Mesenchymal stem cell (in vitro differentiated cells and primary cell): ENCODE data around the gene MTUS2.

Source experiments
- DNase-seq: peaks from one replicate; pipeline ENCODE4 v3.0.0-alpha.2; 2013
- H2AFZ ChIP-seq: one replicate; pipeline ENCODE4 v1.6.1; 2013; ENCODE audit warnings: low read depth, mild to moderate bottlenecking, control low read depth, inconsistent platforms, low read length, moderate library complexity
- H2AK5ac ChIP-seq: 2 replicates; pipeline ENCODE4 v1.6.1; 2013; ENCODE audit warnings: low read length, moderate library complexity, mild to moderate bottlenecking, inconsistent platforms; ENCODE audit not compliant: severe bottlenecking
- H2BK120ac ChIP-seq: one replicate; pipeline ENCODE4 v1.6.1; 2013; ENCODE audit warnings: low read depth, mild to moderate bottlenecking, inconsistent platforms, low read length, moderate library complexity
- H2BK12ac ChIP-seq, 2 experiments: one replicate each; pipeline ENCODE4 v1.6.1; 2013; ENCODE audit warnings: inconsistent platforms in 2 of 2, low read length in 2 of 2, mild to moderate bottlenecking in 2 of 2, moderate library complexity in 2 of 2, control low read depth in 1 of 2
- H2BK15ac ChIP-seq: one replicate; pipeline ENCODE4 v1.6.1; 2013; ENCODE audit warnings: mild to moderate bottlenecking, low read depth, inconsistent platforms; ENCODE audit not compliant: poor library complexity, severe bottlenecking
- H2BK5ac ChIP-seq: 2 replicates; pipeline ENCODE4 v1.6.1; 2013; ENCODE audit warnings: low read depth, mild to moderate bottlenecking, low read length, control low read depth, inconsistent platforms; ENCODE audit not compliant: poor library complexity, severe bottlenecking
- H3K14ac ChIP-seq, 2 experiments: one replicate each; pipeline ENCODE4 v1.6.1; 2013; ENCODE audit warnings: inconsistent platforms in 2 of 2, low read length in 2 of 2, control low read depth in 1 of 2, mild to moderate bottlenecking in 1 of 2, moderate library complexity in 1 of 2
- H3K18ac ChIP-seq, 2 experiments: one replicate each; pipeline ENCODE4 v1.6.1; 2013; ENCODE audit warnings: inconsistent platforms in 2 of 2, low read length in 2 of 2, control low read depth in 1 of 2, low read depth in 1 of 2, mild to moderate bottlenecking in 1 of 2
- H3K23ac ChIP-seq, 2 experiments: one replicate each; pipeline ENCODE4 v1.6.1; 2013; ENCODE audit warnings: inconsistent platforms in 2 of 2, low read length in 2 of 2, mild to moderate bottlenecking in 2 of 2, moderate library complexity in 2 of 2, control low read depth in 1 of 2
- H3K27ac ChIP-seq: 2 replicates; pipeline ENCODE4 v1.5.1; 2013; ENCODE audit warnings: mild to moderate bottlenecking, moderate library complexity, low read length, control low read depth, inconsistent platforms; ENCODE audit not compliant: poor library complexity, severe bottlenecking
- H3K27me3 ChIP-seq, 2 experiments: 2 replicates each; pipeline versions ENCODE4 v1.6.1 to v1.7.0; 2013; ENCODE audit warnings: low read length in 2 of 2, mild to moderate bottlenecking in 2 of 2, moderate library complexity in 2 of 2, control low read depth in 1 of 2, inconsistent platforms in 1 of 2; ENCODE audit not compliant: control insufficient read depth in 1 of 2, insufficient read depth in 1 of 2
- H3K36me3 ChIP-seq, 2 experiments: 2 replicates each; pipeline versions ENCODE4 v1.6.1 to v1.7.0; 2013; ENCODE audit warnings: low read length in 2 of 2, control low read depth in 1 of 2, inconsistent platforms in 1 of 2, low read depth in 1 of 2, mild to moderate bottlenecking in 1 of 2; ENCODE audit not compliant: insufficient read depth in 2 of 2, control insufficient read depth in 1 of 2
- H3K4ac ChIP-seq, 2 experiments: one replicate each; pipeline ENCODE4 v1.6.1; 2013; ENCODE audit warnings: inconsistent platforms in 2 of 2, low read length in 2 of 2, mild to moderate bottlenecking in 2 of 2, moderate library complexity in 2 of 2, control low read depth in 1 of 2, low read depth in 1 of 2
- H3K4me1 ChIP-seq: 2 replicates; pipeline ENCODE4 v1.6.1; 2013; ENCODE audit warnings: low read depth, low read length, control low read depth; ENCODE audit not compliant: control insufficient read depth, insufficient read depth
- H3K4me2 ChIP-seq: 2 replicates; pipeline ENCODE4 v1.6.1; 2013; ENCODE audit warnings: low read length, mild to moderate bottlenecking, inconsistent platforms; ENCODE audit not compliant: poor library complexity, severe bottlenecking
- H3K4me3 ChIP-seq, 2 experiments: 2 replicates each; pipeline versions ENCODE4 v1.5.1 to v1.7.0; 2013; ENCODE audit warnings: low read length in 2 of 2, mild to moderate bottlenecking in 2 of 2, control low read depth in 1 of 2, low read depth in 1 of 2; ENCODE audit not compliant: insufficient read depth in 1 of 2
- H3K79me1 ChIP-seq: replicated peaks from 2 replicates; pipeline ENCODE4 v1.6.1; 2013; ENCODE audit warnings: mild to moderate bottlenecking, control low read depth, low read length, inconsistent platforms; ENCODE audit not compliant: poor library complexity, severe bottlenecking
- H3K9ac ChIP-seq: 2 replicates; pipeline ENCODE4 v1.7.0; 2013; ENCODE audit warnings: mild to moderate bottlenecking, low read length, moderate library complexity
- H3K9me3 ChIP-seq: 2 replicates; pipeline ENCODE4 v1.7.0; 2013; ENCODE audit warnings: mild to moderate bottlenecking, low read length; ENCODE audit not compliant: control insufficient read depth
- H4K8ac ChIP-seq: one replicate; pipeline ENCODE4 v1.6.1; 2013; ENCODE audit warnings: inconsistent platforms, mild to moderate bottlenecking, low read length, moderate library complexity
- H4K91ac ChIP-seq: one replicate; pipeline ENCODE4 v1.6.1; 2013; ENCODE audit warnings: mild to moderate bottlenecking, low read length, inconsistent platforms
- WGBS: methylation state at CpG from one replicate; pipeline ENCODE4 v1.1.7; 2013; ENCODE audit warnings: mixed read lengths; 5-methylcytosine and 5-hydroxymethylcytosine counted together

MTUS2 gene

GRCh38 chr13:29508876-29509252 lies 688.7 kb downstream of the MTUS2 start:
- no peak overlapping the region for H2BK12ac ChIP-seq
- DNase-seq = no peak
- H3K9me3 ChIP-seq = no peaks in the 10 kb centered on the region
- H2BK15ac ChIP-seq = no peak overlapping the region
- no peak overlapping the region for H2BK120ac ChIP-seq
- no peak overlapping the region for H4K91ac ChIP-seq
- no peak overlapping the region for H2AFZ ChIP-seq
- peaks cover 26% of the 10 kb centered on the region for H3K4me1 ChIP-seq
- peaks cover 12 to 33% of the 10 kb centered on the region in 2 experiments for H3K36me3 ChIP-seq
- no peak overlapping the region for H4K8ac ChIP-seq
- WGBS = 75% methylated on average over 4 of the region's 4 CpGs
- no peak overlapping the region for H3K27ac ChIP-seq
- no peak overlapping the region for H3K23ac ChIP-seq
- H3K4me3 ChIP-seq = peak overlapping the region in 1 of 2 experiments; percentile 45
- no peak overlapping the region for H3K18ac ChIP-seq
- peaks cover 17% of the 10 kb centered on the region for H3K79me1 ChIP-seq
- no peak overlapping the region for H2BK5ac ChIP-seq
- H3K4ac ChIP-seq = no peak overlapping the region
- peaks cover 0 to 4% of the 10 kb centered on the region in 2 experiments for H3K27me3 ChIP-seq
- H3K14ac ChIP-seq = no peak overlapping the region
- no peak overlapping the region for H3K9ac ChIP-seq
- no peak overlapping the region for H2AK5ac ChIP-seq
- no peak overlapping the region for H3K4me2 ChIP-seq

GRCh38 chr13:29509999-29510589 lies 690.0 kb downstream of the MTUS2 start:
- Histone ChIP-seq H3K18ac (no peak overlapping the region), H2BK15ac (no peak overlapping the region), H3K27me3 (peaks cover 0 to 1% of the 10 kb centered on the region in 2 experiments), H3K4me2 (no peak overlapping the region), H3K4me3 (no peak overlapping the region), H3K9me3 (no peaks in the 10 kb centered on the region), H4K8ac (no peak overlapping the region), H3K27ac (no peak overlapping the region), H4K91ac (no peak overlapping the region), H2AK5ac (no peak overlapping the region), H3K4me1 (peaks cover 26% of the 10 kb centered on the region), H2AFZ (no peak overlapping the region), H3K79me1 (peaks cover 19% of the 10 kb centered on the region), H3K4ac (no peak overlapping the region), H2BK120ac (no peak overlapping the region), H2BK12ac (no peak overlapping the region), H3K23ac (no peak overlapping the region), H2BK5ac (no peak overlapping the region), H3K9ac (no peak overlapping the region), H3K14ac (no peak overlapping the region), H3K36me3 (peaks cover 22 to 45% of the 10 kb centered on the region in 2 experiments)
- no peak for DNase-seq
- WGBS = 95% methylated on average over 14 of the region's 14 CpGs

- WGBS = 97% methylated on average over 10 of the region's 10 CpGs
- Histone ChIP-seq H2BK15ac (no peak overlapping the region), H3K4me2 (no peak overlapping the region), H3K36me3 (peaks cover 27 to 51% of the 10 kb centered on the region in 2 experiments), H3K27ac (no peak overlapping the region), H3K9me3 (no peaks in the 10 kb centered on the region), H3K18ac (peak overlapping the region in 1 of 2 experiments; percentile 1), H3K27me3 (no peaks in the 10 kb centered on the region), H2BK120ac (no peak overlapping the region), H3K4me3 (no peak overlapping the region), H2AFZ (no peak overlapping the region), H2AK5ac (no peak overlapping the region), H3K4me1 (peaks cover 29% of the 10 kb centered on the region), H4K8ac (no peak overlapping the region), H3K79me1 (peaks cover 24% of the 10 kb centered on the region), H3K14ac (no peak overlapping the region), H3K9ac (no peak overlapping the region), H2BK12ac (peak overlapping the region in 1 of 2 experiments; percentile 2), H2BK5ac (no peak overlapping the region), H3K23ac (no peak overlapping the region), H3K4ac (no peak overlapping the region), H4K91ac (no peak overlapping the region)
- no peak for DNase-seq
These were observed 690.5 kb downstream of the MTUS2 start for GRCh38 chr13:29510651-29511084.

DNA sequence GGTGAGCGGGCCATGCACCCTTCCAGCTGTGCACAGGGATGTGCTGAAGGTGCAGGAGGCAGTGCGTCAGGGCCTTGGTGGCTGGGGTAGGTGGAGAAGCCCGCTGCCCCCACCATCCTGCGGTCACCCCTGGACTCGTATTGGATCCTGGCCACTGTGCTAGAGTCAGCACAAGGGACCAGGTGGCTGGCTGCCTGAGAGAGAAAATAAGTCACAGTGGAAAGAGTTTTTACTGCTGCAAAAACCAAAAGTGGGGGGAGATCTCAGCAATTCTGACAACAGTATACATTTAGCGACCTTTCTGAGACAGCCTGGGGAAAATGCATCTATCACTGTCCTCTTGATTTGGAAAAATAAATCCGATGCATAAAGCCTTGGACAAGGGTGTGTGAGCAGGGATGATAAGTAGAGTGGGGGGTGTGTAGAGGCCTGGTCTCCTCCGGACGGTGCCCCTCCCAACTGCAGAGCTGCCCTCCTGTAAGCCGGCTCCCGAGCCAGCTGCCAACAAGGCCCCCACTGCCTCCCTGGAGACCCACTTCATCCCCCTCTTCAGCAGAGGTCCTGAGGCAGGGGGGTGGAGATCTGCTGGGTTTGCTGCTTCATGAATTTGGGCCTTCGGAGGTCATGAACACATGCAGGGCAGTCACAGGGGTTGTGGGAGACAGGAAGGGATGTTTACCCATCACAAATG lies 691.1 kb downstream of the MTUS2 start:
- peaks cover 29% of the 10 kb centered on the region for H3K4me1 ChIP-seq
- no peak for DNase-seq
- no peak overlapping the region for H3K14ac ChIP-seq
- no peak overlapping the region for H2BK5ac ChIP-seq
- no peak overlapping the region for H3K4ac ChIP-seq
- no peak overlapping the region for H2BK120ac ChIP-seq
- H3K27me3 ChIP-seq = no peaks in the 10 kb centered on the region
- H4K91ac ChIP-seq = no peak overlapping the region
- no peak overlapping the region for H2BK12ac ChIP-seq
- no peak overlapping the region for H4K8ac ChIP-seq
- 95% methylated on average over 9 of the region's 12 CpGs for WGBS
- no peak overlapping the region for H2BK15ac ChIP-seq
- no peak overlapping the region for H3K4me3 ChIP-seq
- H3K23ac ChIP-seq = no peak overlapping the region
- no peaks in the 10 kb centered on the region for H3K9me3 ChIP-seq
- peak overlapping the region in 1 of 2 experiments; percentile 1 for H3K18ac ChIP-seq
- peaks cover 33 to 54% of the 10 kb centered on the region in 2 experiments for H3K36me3 ChIP-seq
- no peak overlapping the region for H2AFZ ChIP-seq
- no peak overlapping the region for H3K27ac ChIP-seq
- no peak overlapping the region for H2AK5ac ChIP-seq
- no peak overlapping the region for H3K9ac ChIP-seq
- peaks cover 27% of the 10 kb centered on the region for H3K79me1 ChIP-seq
- H3K4me2 ChIP-seq = no peak overlapping the region
